Measurements from ENCODE around the gene SF1.

SF1 gene

GRCh38 chr11:64746486-64746885 lies 31.9 kb downstream of the SF1 start:
- DNase-seq (ENCODE audit: low read depth), result no peak

GRCh38 chr11:64745521-64746328 lies 32.6 kb downstream of the SF1 start:
- DNase-seq (ENCODE audit: low read depth), result peak; percentile 68

- peak; percentile 67 for DNase-seq (ENCODE audit: low read depth)
Measured at GRCh38 chr11:64745189-64745520, 33.2 kb downstream of the SF1 start.

- DNase-seq (ENCODE audit: low read depth), result no peak
Measured at GRCh38 chr11:64744544-64745188, 33.7 kb downstream of the SF1 start.

GRCh38 chr11:64743591-64744543 lies 34.5 kb downstream of the SF1 start, which contains the start of gene RASGRP2:
TSS of gene RASGRP2 (minus strand) at chr11:64744142. CDS start at chr11:64742866, 1,276 bp downstream.
- peak; percentile 82 for DNase-seq (ENCODE audit: low read depth)

GRCh38 chr11:64742889-64743590 lies 35.3 kb downstream of the SF1 start:
- peak; percentile 61 for DNase-seq (ENCODE audit: low read depth)

- DNase-seq (ENCODE audit: low read depth), result no peak
Measured at GRCh38 chr11:64742087-64742888, 36.1 kb downstream of the SF1 start.

GRCh38 chr11:64741375-64742086 lies 36.8 kb downstream of the SF1 start:
- no peak for DNase-seq (ENCODE audit: low read depth)

GRCh38 chr11:64739871-64740270 lies 38.5 kb downstream of the SF1 start:
- DNase-seq (ENCODE audit: low read depth), result no peak

- no peak for DNase-seq (ENCODE audit: low read depth)
Measured at GRCh38 chr11:64736654-64737053, 41.7 kb downstream of the SF1 start.

GRCh38 chr11:64735725-64736259 lies 42.5 kb downstream of the SF1 start:
- DNase-seq (ENCODE audit: low read depth), result no peak

GRCh38 chr11:64734811-64735724 lies 43.3 kb downstream of the SF1 start:
- DNase-seq (ENCODE audit: low read depth), result no peak

- no peak for DNase-seq (ENCODE audit: low read depth)
Measured at GRCh38 chr11:64731601-64732000, 46.7 kb downstream of the SF1 start.

- DNase-seq (ENCODE audit: low read depth), result no peak
Measured at GRCh38 chr11:64729851-64730382, 48.4 kb downstream of the SF1 start.

GRCh38 chr11:64728757-64729365 lies 49.5 kb downstream of the SF1 start:
- no peak for DNase-seq (ENCODE audit: low read depth)

- no peak for DNase-seq (ENCODE audit: low read depth)
Measured at GRCh38 chr11:64726867-64727530, 51.3 kb downstream of the SF1 start.

GRCh38 chr11:64726211-64726641 lies 52.1 kb downstream of the SF1 start:
- DNase-seq (ENCODE audit: low read depth), result no peak

All from stimulated activated CD8-positive, alpha-beta memory T cell treated with anti-CD3 and anti-CD28 coated beads, Interleukin-12 subunit alpha, Interleukin-12 subunit beta, amount 100 ng/mL, for 1 hour (primary cell).